Stimulated activated CD8-positive, alpha-beta memory T cell treated with anti-CD3 and anti-CD28 coated beads, Interleukin-4, amount 100 ng/mL, for 4 hours (primary cell): ENCODE data around the gene ANAPC7.
"Not testable (repeated sequence)": the region's sequence is repeated elsewhere in the genome, so short reads cannot be mapped to it uniquely, and the experiment has no call there.

Experiments used
- DNase-seq, 2 donors: peaks; one replicate each; pipeline ENCODE4 v3.0.0-alpha.2; 2020; ENCODE audit warnings: low read depth in 2 of 2, low spot score in 1 of 2

ANAPC7 gene

DNA sequence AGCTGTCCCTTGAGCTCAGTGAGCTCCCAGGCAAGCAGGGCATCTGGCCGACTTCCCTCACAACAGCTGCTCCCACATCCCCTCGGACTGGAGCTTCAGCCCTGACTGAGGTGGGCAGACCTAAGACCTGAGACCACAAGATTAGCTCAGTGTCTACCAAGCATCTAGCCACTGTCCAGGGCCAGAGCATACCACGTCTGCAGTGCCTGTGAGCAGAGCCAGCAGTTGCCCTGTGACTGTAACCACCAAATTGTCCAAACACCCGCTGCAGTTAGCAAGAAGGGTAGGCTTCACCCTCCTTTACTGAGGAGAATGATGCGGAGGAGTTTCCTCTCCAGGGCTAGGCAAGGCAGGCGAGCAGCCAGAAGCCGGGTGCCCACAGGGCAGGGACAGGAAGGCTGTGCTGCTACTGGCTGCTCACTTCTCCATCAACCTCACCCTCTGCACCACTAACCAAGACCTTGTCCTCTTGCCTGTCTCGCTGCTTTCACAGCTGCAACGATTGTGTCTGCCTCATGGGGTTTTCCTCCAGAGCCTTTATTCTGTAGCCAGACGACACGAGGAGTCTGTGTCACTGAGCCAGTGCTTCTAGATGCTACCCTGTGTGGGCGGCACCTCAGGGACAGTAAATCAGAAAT, 53.9 kb downstream of the ANAPC7 start:
- DNase-seq = peak; percentile 6 to 42

DNA sequence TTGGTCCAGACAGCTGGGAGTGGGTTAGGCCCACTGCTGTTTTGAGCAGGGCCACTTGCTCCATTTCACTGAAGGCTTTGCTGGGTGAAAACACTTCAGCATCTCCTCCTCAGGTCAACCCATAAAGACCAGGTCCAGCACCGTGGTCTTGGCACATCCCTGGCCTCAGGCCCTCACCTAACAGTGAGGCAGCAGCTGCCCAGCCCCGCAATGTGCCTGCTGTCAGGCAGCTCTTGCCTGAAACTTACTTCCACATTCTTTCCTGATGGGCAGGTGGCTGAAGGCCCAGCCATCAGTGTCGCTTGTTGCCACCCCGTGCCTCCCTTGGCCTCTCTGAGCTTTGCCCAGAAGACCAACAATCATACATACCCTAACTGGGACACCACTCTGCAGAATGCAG, 54.4 kb downstream of the ANAPC7 start:
- DNase-seq = no peak

DNA sequence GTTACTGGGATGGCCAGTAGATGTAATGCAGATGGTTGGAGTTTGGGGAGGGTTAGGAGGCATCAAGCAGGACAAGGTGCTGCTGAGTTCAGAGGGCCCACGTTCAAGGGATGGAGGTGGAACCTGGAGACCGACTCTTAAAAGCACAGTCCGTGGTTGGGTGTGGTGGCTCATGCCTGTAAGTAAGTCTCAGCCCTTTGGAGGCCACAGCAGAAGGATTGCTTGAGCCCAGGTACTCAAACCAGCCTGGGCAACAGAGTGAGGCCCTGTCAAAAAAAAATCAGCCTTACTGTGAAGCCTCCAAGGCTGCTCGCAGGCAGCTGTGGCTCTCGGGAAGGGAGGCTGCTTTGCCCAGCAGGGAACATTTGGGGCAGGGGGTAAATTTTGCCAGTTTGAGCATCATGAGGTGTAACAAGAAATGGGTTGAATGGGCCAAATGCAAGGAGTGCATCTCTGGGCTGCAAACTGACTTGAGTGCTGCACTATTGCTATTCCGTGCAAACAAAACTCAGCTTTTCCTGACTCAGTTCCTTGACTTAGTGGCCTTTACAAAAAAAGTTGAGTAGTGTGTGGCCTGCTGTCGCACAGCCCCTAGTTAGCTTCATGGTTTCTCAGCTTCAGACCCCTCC, 55.0 kb downstream of the ANAPC7 start:
- DNase-seq = no peak

DNA sequence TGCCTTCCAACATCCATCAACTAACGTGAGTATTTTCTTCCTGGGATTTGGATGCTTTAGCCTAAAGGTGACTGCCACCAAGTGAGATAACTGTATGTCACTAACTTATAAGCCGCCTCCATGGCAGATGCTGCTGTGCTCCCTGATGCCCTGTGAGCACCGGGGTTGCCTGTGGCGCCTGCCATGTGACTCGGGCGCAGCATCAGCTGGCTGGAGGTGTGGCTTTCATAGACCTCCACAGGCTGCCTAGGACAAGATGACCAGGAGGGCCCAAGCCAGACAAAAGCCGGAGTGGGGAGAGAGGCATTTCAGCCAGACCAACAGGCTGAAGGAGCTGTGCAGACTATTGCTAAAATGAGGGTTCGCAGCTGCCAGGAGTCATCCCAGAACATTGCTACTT, 55.7 kb downstream of the ANAPC7 start:
- no peak for DNase-seq

DNA sequence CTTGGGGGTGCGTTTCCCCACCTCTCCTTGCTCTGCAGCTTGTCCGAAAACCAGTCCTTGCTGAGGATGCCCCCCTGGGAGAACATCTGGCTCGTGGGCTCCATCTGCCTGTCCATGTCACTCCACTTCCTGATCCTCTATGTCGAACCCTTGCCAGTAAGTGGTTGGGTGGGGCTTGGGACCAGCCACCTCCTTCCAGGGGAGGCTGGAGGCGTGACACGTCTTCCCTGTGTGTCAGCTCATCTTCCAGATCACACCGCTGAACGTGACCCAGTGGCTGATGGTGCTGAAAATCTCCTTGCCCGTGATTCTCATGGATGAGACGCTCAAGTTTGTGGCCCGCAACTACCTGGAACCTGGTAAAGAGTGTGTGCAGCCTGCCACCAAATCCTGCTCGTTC, 57.5 kb downstream of the ANAPC7 start:
- DNase-seq = no peak

DNA sequence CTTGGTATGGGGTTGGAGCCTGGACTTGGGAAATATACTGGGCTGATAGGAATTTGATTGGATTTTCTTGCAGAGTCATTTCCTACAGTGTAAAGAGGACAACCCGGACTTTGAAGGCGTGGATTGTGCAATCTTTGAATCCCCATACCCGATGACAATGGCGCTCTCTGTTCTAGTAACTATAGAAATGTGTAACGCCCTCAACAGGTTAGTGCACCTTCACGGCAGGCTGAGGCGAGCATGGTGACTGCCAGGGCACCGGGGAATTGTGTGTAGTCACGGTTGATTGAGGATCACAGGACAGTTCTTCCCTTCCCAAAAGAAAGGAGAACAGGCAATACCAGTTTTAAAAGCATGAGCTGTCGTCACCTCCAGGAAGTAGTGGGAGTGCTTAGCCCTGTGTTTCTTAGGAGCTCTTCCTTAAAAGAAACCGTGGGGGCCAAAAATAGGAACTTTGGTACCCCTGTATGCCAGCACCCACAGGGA, 58.3 kb downstream of the ANAPC7 start:
- no peak for DNase-seq

DNA sequence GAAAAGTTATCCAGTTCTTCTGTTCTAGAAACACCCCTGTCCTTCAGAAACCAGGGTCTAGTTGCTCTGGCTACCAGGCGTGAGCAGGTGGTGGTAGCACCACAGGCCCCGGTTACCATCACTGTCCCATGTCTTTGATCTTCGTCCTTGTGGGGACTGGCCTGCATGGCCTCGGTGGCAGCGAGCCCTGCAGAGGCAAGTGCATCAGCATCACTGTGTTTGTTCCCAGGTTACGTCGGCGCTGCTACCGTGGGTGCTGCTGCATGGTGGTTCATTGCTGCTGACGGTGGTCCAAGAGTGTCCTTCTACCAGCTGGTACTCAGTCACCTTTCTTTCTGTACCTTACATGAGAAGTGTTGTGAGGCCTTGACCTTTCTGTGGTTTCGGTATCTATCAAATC, 58.9 kb downstream of the ANAPC7 start:
- no peak for DNase-seq

DNA sequence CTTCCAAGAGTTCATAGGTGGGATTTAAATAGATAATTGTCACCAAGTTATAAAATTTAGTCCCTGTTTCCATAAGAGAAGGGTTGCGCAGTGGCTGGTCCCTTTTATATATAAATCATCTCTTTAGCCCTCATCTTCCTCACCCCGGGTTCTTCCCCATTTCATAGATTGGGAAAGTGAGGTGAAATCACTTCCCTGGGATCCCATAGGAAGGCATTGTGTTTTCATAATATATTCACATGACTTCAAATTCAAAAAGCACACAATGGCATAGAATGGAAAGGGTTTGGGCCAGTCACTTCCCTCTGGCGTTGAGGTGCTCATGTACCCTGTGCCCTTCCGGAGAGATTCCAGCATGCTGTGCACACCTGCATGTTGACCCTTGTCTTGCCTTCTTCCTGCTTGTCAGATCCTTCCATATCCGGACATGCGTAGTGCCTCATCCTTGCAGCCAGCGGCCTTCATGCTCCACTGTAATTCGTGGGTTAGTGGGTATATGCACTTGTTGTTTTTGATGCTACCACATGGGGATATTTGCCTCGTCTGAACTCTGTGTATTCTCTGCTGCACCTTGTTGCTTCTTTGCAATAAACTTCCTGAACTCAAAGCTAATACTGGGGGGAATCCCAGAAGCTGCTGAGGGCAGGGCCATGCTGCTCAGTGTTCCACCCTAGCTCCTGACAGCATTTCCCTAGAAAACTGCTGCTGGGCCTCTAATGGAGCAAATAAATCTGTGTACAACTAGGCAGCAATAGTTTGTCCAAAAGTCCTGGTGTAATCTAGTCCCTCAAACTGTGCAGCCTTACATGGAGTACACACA, 59.6 kb downstream of the ANAPC7 start:
- DNase-seq = no peak

DNA sequence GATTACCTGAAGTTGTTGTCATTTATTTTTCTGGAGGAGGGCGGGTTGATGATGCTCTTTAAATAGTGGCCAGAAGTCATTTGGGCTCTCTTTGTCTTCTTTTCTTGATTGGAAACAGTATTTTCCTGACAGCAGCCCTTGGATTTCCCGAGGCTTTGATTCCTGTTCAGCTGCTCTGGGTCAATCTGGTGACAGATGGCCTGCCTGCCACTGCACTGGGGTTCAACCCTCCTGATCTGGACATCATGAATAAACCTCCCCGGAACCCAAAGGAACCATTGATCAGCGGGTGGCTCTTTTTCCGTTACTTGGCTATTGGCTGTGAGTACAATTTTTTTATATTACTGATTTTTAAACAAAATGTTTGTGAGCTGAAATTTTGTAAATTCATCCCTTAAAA, 60.4 kb downstream of the ANAPC7 start:
- no peak for DNase-seq

DNA sequence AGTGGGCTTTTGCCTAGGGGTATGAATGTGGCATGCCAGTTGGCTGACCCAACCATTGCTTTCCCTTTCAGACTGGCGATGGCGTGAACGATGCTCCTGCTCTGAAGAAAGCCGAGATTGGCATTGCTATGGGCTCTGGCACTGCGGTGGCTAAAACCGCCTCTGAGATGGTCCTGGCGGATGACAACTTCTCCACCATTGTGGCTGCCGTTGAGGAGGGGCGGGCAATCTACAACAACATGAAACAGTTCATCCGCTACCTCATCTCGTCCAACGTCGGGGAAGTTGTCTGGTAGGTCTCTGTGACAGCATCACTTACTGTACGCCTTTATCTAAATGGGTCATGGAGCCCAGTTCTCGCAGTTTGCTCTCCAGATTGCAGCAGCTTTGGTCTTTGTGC, 61.4 kb downstream of the ANAPC7 start:
- no peak for DNase-seq

DNA sequence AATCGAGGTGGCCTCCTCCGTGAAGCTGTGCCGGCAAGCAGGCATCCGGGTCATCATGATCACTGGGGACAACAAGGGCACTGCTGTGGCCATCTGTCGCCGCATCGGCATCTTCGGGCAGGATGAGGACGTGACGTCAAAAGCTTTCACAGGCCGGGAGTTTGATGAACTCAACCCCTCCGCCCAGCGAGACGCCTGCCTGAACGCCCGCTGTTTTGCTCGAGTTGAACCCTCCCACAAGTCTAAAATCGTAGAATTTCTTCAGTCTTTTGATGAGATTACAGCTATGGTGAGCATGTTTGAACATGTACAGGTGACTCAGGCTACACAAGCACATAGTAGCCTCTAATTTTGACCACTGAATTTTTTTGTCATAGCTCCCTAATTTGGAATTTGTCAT, 62.8 kb downstream of the ANAPC7 start:
- DNase-seq = no peak

DNA sequence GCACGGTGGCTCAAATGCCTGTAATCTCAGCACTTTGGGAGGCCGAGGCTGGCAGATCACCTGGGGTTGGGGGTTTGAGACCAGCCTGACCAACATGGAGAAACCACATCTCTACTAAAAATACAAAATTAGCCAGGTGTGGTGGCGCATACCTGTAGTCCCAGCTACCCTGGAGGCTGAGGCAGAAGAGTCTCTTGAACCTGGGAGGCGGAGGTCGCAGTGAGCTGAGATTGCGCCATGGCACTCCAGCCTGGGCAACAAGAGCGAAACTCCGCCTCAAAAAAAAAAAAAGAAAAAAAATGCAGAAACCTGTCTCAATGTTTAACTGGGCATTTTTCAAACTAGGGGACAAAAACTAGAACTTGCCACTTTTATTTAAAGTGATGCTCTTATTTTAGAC, 63.2 kb downstream of the ANAPC7 start:
- not testable (repeated sequence) for DNase-seq

DNA sequence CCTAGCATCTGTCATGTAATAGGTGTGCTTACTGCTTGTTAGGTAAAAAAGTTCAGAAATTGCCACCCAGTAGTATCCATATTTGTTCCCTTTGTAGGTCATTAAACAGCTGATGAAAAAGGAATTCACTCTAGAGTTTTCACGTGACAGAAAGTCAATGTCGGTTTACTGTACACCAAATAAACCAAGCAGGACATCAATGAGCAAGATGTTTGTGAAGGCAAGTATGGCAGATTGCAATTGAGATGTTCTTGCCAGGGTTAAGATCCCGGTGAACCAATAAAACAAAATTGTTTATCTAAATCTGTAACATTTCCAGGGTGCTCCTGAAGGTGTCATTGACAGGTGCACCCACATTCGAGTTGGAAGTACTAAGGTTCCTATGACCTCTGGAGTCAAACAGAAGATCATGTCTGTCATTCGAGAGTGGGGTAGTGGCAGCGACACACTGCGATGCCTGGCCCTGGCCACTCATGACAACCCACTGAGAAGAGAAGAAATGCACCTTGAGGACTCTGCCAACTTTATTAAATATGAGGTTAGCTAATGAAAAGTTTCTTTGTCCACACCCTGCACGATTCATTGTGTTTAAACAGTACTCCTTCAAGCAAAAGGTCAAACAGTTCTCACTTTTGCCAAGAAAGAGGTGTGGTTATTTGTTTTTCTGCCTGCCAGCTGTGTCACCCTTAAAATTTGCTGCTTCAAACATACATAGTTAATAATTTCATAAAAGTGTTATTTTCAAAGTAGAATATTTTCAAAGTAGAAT, 64.1 kb downstream of the ANAPC7 start:
- DNase-seq = no peak

DNA sequence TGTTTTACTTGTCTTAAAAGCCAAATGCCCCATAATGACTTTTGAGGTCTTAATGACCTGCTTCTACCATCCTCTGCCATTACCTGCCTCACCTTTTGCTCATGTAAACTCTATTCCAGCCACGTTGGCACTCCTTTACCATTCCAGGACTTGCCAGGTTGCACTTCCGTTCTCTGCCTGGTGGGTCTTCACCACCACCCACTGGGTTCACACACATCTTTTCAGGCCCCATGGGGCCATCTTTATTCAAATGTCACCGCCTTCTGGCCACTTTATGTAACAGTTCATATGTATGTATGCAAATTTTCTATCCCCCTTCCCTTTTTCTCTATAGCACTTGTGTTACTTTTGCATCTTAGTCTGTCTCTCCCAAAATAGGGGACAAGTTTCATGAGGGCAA, 64.8 kb downstream of the ANAPC7 start:
- DNase-seq = no peak

DNA sequence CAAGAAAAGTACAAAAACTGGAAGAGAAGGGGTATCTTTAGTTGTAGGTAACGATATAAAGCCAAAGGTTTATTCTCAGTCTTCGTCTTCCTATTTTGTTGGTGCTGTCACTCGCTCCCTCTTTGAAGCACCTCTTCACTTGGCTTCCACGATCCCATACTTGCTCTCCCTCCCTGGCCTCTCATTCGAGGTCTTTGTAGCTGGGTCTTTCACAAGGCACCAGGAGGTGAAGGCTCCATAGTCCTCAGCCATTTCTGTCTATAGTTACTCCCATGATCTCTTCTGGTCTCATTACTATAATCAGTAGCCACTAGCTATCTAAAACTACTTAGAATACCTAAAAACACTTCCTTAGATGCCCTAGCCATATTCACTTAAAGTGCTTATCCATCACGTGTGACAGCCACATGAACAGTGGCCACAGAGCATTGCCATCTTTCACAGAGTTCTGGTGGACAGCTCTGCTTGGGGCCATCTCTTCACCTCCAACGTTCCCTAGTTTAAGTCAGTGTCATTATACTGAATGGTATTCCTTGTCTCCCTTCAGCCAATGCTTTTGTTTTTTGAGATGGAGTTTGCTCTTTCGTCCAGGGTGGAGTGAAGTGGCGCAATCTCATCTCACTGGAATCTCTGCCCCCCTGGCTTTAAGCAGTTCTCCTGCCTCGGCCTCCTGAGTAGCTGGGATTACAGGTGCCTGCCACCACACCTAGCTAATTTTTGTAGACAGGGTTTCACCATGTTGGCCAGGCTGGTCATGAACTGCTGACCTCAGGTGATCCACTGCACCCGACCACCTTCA, 65.4 kb downstream of the ANAPC7 start:
- DNase-seq = no peak

DNA sequence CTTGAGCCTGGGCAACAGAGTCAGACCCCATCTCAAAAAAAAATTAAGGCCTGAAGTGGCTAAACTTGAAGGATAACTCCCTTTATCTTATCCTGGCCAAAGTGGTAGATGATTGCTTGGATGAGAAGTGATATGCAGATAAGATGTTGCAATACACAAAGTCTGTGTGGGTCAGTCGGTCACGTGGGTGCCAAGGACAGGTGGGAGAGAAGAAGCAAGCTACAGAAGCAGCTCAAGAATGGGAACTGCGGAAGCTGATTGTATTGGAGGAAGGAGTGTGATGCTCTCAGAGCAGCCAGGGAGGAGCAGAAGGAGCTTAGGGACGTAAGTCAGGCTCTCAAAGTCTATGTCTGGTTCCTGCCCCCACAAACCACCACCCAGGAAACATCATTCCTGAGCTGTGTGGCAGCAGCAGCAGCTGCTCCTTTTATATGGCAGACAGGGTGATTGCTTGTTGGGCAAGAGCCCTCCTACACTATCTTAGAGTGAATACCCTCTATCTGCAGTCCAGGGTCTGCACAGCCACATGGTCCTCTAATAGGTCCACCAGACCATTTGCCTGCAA, 67.9 kb downstream of the ANAPC7 start:
- no peak for DNase-seq

DNA sequence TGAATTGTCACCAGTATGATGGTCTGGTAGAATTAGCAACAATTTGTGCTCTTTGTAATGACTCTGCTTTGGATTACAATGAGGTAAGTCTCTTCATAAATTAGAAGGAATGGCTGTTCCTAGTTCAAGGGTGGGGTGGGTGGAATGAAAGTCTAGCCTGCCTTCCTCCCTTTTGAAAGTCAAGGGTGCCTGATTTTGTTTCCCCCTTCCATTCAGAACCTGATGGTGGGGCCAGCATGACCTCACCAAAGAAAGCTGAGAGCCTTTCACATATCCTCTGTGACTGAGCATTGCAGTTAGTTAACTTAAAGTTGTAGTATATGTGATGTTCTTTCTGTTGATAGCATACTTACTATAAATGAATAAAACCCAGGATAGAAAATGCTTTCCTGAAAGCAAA, 70.3 kb downstream of the ANAPC7 start:
- no peak for DNase-seq

DNA sequence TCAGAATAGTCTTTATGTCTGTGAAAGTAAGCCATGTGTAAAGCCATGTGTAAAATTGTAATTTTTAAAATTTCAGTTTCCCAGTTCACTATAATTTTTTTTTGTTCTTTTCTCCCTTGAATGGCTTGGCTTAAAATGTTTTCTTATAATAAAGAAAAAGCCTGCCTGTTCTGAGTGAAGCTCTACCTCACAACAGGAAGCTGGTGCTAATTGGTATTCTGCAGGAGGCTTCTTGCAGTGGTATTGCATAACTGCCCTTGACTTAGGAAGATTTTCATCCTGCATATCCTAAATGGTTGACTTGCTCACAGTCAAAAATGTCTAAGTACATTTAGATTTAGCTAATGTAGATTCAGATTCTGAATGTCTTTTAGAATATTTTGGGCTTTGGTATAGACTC, 73.0 kb downstream of the ANAPC7 start:
- no peak for DNase-seq

DNA sequence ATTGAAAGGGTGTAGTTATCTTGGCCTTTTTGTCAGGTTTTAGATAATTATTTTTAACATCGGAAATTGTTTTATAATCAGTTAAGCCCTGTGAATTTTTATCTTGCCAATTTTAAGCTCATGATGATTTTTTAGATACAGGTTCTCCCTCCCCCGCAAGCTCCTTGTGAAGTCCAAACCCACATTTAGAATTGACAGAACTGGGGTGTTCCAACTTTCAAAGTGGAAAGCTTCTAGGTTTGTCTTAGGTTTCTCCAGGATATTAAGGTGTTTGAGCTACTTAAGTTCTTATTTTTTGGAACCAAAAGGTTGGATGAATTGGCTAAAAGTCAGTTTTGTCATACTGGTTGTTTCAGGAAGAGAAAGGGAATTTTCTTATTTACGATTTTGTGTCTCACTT, 73.4 kb downstream of the ANAPC7 start:
- DNase-seq = no peak

DNA sequence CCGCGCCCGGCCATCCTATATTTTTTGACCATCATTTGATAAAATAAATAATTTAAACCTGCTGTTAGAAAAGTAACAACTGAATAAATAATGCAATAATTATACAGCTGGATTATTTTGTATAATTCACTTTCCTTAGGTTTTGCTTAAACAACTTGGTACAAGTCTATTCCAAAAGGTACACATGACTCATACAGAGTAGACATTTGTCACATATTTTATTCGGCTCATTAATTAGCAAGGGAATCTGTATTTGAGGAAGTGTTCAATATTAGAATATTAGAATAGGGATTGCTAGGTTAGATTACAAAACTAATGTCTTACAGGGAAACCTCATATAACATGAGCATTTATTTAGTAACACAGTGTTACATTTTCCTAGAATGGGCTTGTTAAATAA, 73.8 kb downstream of the ANAPC7 start:
- no peak for DNase-seq
